PC-9 (cell line): ENCODE data around the gene NPIPB2. TPM values are rescaled to one million over a fixed set of nuclear protein-coding genes. Genes with fewer than 3 reads are reported as not detected.

ENCODE experiments used
- BruUV-seq: library from RNA; stranded (reverse); fragments of 400-500 nt; replicated peaks from 2 replicates; lab custom pipeline; 2021; lab: Mats Ljungman, UMichigan
- CTCF ChIA-PET: fragments of 300-600 bp; sonication (Branson Sonifier 250); formaldehyde crosslinking; loops from one replicate; lab custom pipeline; 2022; ENCODE audit warnings: antibody characterized with exemption; lab: Charles Lee
- POLR2A ChIA-PET: fragments of 300-600 bp; sonication (Branson Sonifier 250); formaldehyde crosslinking; loops from one replicate; lab custom pipeline; 2022; ENCODE audit warnings: antibody characterized with exemption; ENCODE audit not compliant: unreplicated experiment; lab: Charles Lee
- DNase-seq, 2 experiments: peaks; one replicate each; pipeline versions ENCODE4 v3.0.0 to v3.0.0-alpha.2; 2015 to 2022; ENCODE audit warnings: mixed read lengths in 1 of 2
- H2AFZ ChIP-seq: fragments of 200-600 bp; sonication (generic); 2 replicates; pipeline ENCODE4 v1.8.1; 2017; ENCODE audit warnings: antibody characterized with exemption
- H3F3A ChIP-seq: fragments of 200-600 bp; sonication (generic); 2 replicates; pipeline ENCODE4 v1.8.1; 2017; ENCODE audit warnings: antibody characterized with exemption, mild to moderate bottlenecking, low read depth; ENCODE audit not compliant: insufficient read depth
- H3K27ac ChIP-seq: fragments of 200-600 bp; sonication (generic); 2 replicates; pipeline ENCODE4 v1.6.1; 2016; ENCODE audit warnings: mixed run types
- H3K27me3 ChIP-seq: fragments of 200-600 bp; sonication (generic); 2 replicates; pipeline ENCODE4 v1.6.1; 2016; ENCODE audit warnings: low read depth, mixed run types; ENCODE audit not compliant: insufficient read depth
- H3K36me3 ChIP-seq: fragments of 200-600 bp; sonication (generic); 2 replicates; pipeline ENCODE4 v1.6.1; 2016; ENCODE audit warnings: low read depth, mixed run types
- H3K4me1 ChIP-seq: fragments of 200-600 bp; sonication (generic); replicated peaks from 2 replicates; pipeline ENCODE4 v1.6.1; 2016; ENCODE audit warnings: mixed run types; ENCODE audit not compliant: insufficient read depth
- H3K4me2 ChIP-seq: fragments of 200-600 bp; sonication (generic); 2 replicates; pipeline ENCODE4 v1.6.1; 2017; ENCODE audit warnings: mixed run types
- H3K4me3 ChIP-seq: fragments of 200-600 bp; sonication (generic); 2 replicates; pipeline ENCODE4 v1.6.1; 2016; ENCODE audit warnings: mixed run types
- H3K79me2 ChIP-seq: fragments of 200-600 bp; sonication (generic); 2 replicates; pipeline ENCODE4 v1.6.1; 2017; ENCODE audit warnings: low read depth, mixed run types
- H3K9me2 ChIP-seq: fragments of 200-600 bp; sonication (generic); 2 replicates; pipeline ENCODE4 v1.8.1; 2017; ENCODE audit warnings: mild to moderate bottlenecking; ENCODE audit not compliant: insufficient read depth
- H3K9me3 ChIP-seq: fragments of 200-600 bp; sonication (generic); 2 replicates; pipeline ENCODE4 v1.8.1; 2016; ENCODE audit warnings: low read depth; ENCODE audit not compliant: insufficient read depth
- H4K20me1 ChIP-seq: fragments of 200-600 bp; sonication (generic); 2 replicates; pipeline ENCODE4 v1.8.1; 2017; ENCODE audit not compliant: insufficient read depth
- CTCF ChIP-seq: fragments of 200-600 bp; sonication (generic); conservative IDR thresholded peaks from 2 replicates; pipeline ENCODE4 v1.6.1; 2017; ENCODE audit warnings: mixed run types, antibody characterized with exemption, mild to moderate bottlenecking, moderate library complexity
- EZH2 ChIP-seq: fragments of 200-600 bp; sonication (generic); IDR thresholded peaks from 2 replicates; pipeline ENCODE4 v1.8.0; 2017; ENCODE audit warnings: antibody characterized with exemption, low read depth
- intact Hi-C: fragments of 100-400 bp; cut with micrococcal nuclease; formaldehyde crosslinking; loops from one replicate; pipeline ENCODE4 v1.10.0; 2022; ENCODE audit not compliant: unreplicated experiment
- total RNA-seq: library from RNA; stranded (reverse); gene quantifications from 2 replicates; pipeline ENCODE4 v1.2.3, GENCODE V29; 2021

Gene NPIPB2
- total RNA-seq, 1 experiment from 2014 or later, result 43.3 TPM

GRCh38 chr16:11907160-11907970, 34.5 kb downstream of the NPIPB2 start:
- H3K36me3 ChIP-seq, result peaks cover 4% of the 10 kb centered on the region; the same call in 1 of the 2 replicates
- CTCF ChIA-PET, result interaction anchor here (0.6 kb wide), 1 partner anchor 646 kb away, joined by 7 read pairs; no protein-coding TSS in a partner anchor
- no TSS peak for BruUV-seq
- no peak overlapping the region for H3K4me3 ChIP-seq
- peaks cover 97% of the 10 kb centered on the region for H3K79me2 ChIP-seq
- no peaks in the 10 kb centered on the region for H3K27me3 ChIP-seq
- H3K9me3 ChIP-seq, result no peaks in the 10 kb centered on the region
- H3K4me2 ChIP-seq, result no peak overlapping the region
- no peak overlapping the region for H2AFZ ChIP-seq
- H3K27ac ChIP-seq, result no peak overlapping the region
- H3F3A ChIP-seq, result peaks cover 20% of the 10 kb centered on the region; the same call in 1 of the 2 replicates
- no peaks in the 10 kb centered on the region for H3K9me2 ChIP-seq
- TF ChIP-seq CTCF (no peak), EZH2 (no peak)
- H4K20me1 ChIP-seq, result peaks cover 95% of the 10 kb centered on the region
- 0 out of 2 replicates have a peak, but pooled peaks cover 13% of the 10 kb centered on the region for H3K4me1 ChIP-seq
- intact Hi-C loops, result no loop called here
- POLR2A ChIA-PET, result no interaction called here
- DNase-seq, result no peak

GRCh38 chr16:11903906-11904305, 37.9 kb downstream of the NPIPB2 start:
- H3K9me3 ChIP-seq, result no peaks in the 10 kb centered on the region
- H2AFZ ChIP-seq, result no peak overlapping the region
- no peaks in the 10 kb centered on the region for H3K4me1 ChIP-seq
- H3K4me3 ChIP-seq, result no peak overlapping the region
- H3K9me2 ChIP-seq, result no peaks in the 10 kb centered on the region
- peaks cover 21% of the 10 kb centered on the region; the same call in 1 of the 2 replicates for H3F3A ChIP-seq
- no TSS peak for BruUV-seq
- H3K27me3 ChIP-seq, result no peaks in the 10 kb centered on the region
- H3K4me2 ChIP-seq, result no peak overlapping the region
- H3K79me2 ChIP-seq, result peaks cover 93% of the 10 kb centered on the region
- TF ChIP-seq EZH2 (no peak), CTCF (no peak)
- POLR2A ChIA-PET, result no interaction called here
- intact Hi-C loops, result no loop called here
- peaks cover 4% of the 10 kb centered on the region; the same call in 1 of the 2 replicates for H3K36me3 ChIP-seq
- no peak for DNase-seq
- H4K20me1 ChIP-seq, result peaks cover 91% of the 10 kb centered on the region
- H3K27ac ChIP-seq, result no peak overlapping the region
- CTCF ChIA-PET, result interaction anchor here (0.5 kb wide), 1 partner anchor 12 kb away, joined by 5 read pairs; the partner anchor contains the start of gene GSPT1

GRCh38 chr16:11901091-11901490, 40.8 kb downstream of the NPIPB2 start:
- intact Hi-C loops, result no loop called here
- Histone ChIP-seq H3K9me2 (no peaks in the 10 kb centered on the region), H2AFZ (no peak overlapping the region), H3F3A (peaks cover 39% of the 10 kb centered on the region; the same call in 1 of the 2 replicates), H3K27ac (no peak overlapping the region), H4K20me1 (peaks cover 94% of the 10 kb centered on the region), H3K9me3 (no peaks in the 10 kb centered on the region), H3K27me3 (no peaks in the 10 kb centered on the region), H3K4me3 (no peak overlapping the region), H3K4me2 (no peak overlapping the region), H3K36me3 (peaks cover 12% of the 10 kb centered on the region), H3K79me2 (peaks cover 94% of the 10 kb centered on the region), H3K4me1 (no peaks in the 10 kb centered on the region)
- no TSS peak for BruUV-seq
- ChIA-PET CTCF (no interaction called here), POLR2A (no interaction called here)
- no peak for DNase-seq
- TF ChIP-seq CTCF (no peak), EZH2 (no peak)
